Measurements from ENCODE around the gene FGD6.

DNA sequence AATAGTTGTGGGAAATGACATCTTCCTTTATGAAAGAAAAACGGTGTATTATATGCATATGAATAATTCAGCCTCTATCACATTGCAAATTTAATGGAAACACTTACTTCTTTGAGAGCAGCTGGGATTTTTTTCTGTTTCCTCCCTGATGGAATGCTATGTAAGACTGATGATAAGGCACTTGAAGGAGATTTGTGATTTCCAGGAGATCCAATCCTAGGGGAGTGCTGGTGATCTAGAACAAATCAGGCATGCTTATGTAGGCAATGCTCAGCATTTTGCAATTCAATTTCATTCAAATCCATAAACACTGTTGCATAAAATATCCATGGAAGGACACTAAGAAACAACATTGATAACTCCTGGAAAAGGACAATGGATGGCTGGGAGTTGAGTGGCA lies 127.8 kb downstream of the FGD6 start:
- TF ChIP-seq, protein P1, sequence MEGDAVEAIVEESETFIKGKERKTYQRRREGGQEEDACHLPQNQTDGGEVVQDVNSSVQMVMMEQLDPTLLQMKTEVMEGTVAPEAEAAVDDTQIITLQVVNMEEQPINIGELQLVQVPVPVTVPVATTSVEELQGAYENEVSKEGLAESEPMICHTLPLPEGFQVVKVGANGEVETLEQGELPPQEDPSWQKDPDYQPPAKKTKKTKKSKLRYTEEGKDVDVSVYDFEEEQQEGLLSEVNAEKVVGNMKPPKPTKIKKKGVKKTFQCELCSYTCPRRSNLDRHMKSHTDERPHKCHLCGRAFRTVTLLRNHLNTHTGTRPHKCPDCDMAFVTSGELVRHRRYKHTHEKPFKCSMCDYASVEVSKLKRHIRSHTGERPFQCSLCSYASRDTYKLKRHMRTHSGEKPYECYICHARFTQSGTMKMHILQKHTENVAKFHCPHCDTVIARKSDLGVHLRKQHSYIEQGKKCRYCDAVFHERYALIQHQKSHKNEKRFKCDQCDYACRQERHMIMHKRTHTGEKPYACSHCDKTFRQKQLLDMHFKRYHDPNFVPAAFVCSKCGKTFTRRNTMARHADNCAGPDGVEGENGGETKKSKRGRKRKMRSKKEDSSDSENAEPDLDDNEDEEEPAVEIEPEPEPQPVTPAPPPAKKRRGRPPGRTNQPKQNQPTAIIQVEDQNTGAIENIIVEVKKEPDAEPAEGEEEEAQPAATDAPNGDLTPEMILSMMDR (IDR thresholded peaks at IDR 0.05) = no peak
- no peak for TF ChIP-seq POLR2A (IDR thresholded peaks at IDR 0.05)
- TF ChIP-seq POLR2AphosphoS5 (IDR thresholded peaks at IDR 0.05) = no peak
